GM13976 (cell line): ENCODE results near the gene LPXN.
A peak's percentile ranks its signal among the peaks of the same experiment; 100 is the strongest.

Source experiments
- DNase-seq: peaks from one replicate; pipeline ENCODE4 v3.0.0; 2012; ENCODE audit warnings: low spot score
- CTCF ChIP-seq: IDR thresholded peaks from 2 replicates; pipeline ENCODE4 v1.5.1; 2012; ENCODE audit warnings: borderline replicate concordance, mild to moderate bottlenecking; ENCODE audit not compliant: insufficient read depth; ENCODE audit errors: extremely low read depth, missing control alignments, control extremely low read depth
- in situ Hi-C: fragments of 300-500 bp; cut with MboI; formaldehyde crosslinking; loops from one replicate; pipeline ENCODE4 v1.12.0; 2022; ENCODE audit warnings: low sequenced_read_pairs, mixed read lengths, inconsistent platforms; ENCODE audit not compliant: unreplicated experiment

Gene LPXN

GRCh38 chr11:58505849-58506248, 69.8 kb downstream of the LPXN start:
- in situ Hi-C loops: loop anchor here (25.0 kb wide), 2 partner anchors 694 to 844 kb away; partner anchors contain the start of genes CLP1 and ZDHHC5
- TF ChIP-seq CTCF: no peak
- no peak for DNase-seq

GRCh38 chr11:58504232-58504631, 71.4 kb downstream of the LPXN start:
- in situ Hi-C loops: loop anchor here (25.0 kb wide), 2 partner anchors 692 to 842 kb away; partner anchors contain the start of genes CLP1 and ZDHHC5
- no peak for DNase-seq
- no peak for TF ChIP-seq CTCF

- in situ Hi-C loops: loop anchor here (25.0 kb wide), 2 partner anchors 691 to 841 kb away; partner anchors contain the start of genes CLP1 and ZDHHC5
- DNase-seq: peak; percentile 40
- no peak for TF ChIP-seq CTCF
Observed at GRCh38 chr11:58503361-58503856, 72.2 kb downstream of the LPXN start.

GRCh38 chr11:58502004-58502403, 73.7 kb downstream of the LPXN start:
- no peak for DNase-seq
- no peak for TF ChIP-seq CTCF
- in situ Hi-C loops: loop anchor here (25.0 kb wide), 2 partner anchors 690 to 840 kb away; partner anchors contain the start of genes CLP1 and ZDHHC5

- no peak for DNase-seq
- no peak for TF ChIP-seq CTCF
- in situ Hi-C loops: no loop called here
Observed at GRCh38 chr11:58498464-58498863, 77.2 kb downstream of the LPXN start.

- in situ Hi-C loops: no loop called here
- no peak for DNase-seq
- no peak for TF ChIP-seq CTCF
Observed at GRCh38 chr11:58497951-58498350, 77.7 kb downstream of the LPXN start.
